ENCODE measurements around the gene ATG101. TPM values are rescaled to one million over a fixed set of nuclear protein-coding genes. Genes with fewer than 3 reads are reported as not detected.

The ATG101 gene
- total and polyA plus RNA-seq, 9 of the 15 experiments (the other 6 are each of a cell fraction or from before 2014, with no cell fraction given) = 2.9 to 52.4 (median 29.7) TPM

GRCh38 chr12:52032804-52033445 lies 36.9 kb upstream of the ATG101 start (continued):
- TF ChIP-seq MBD2 (IDR thresholded peaks at IDR 0.05; ENCODE audit: borderline replicate concordance, low read depth) (peak; percentile 50; the same call in 1 of the 2 replicates), YBX1 (IDR thresholded peaks at IDR 0.05) (no peak), PHF20 (IDR thresholded peaks at IDR 0.05; ENCODE audit: partially characterized antibody) (peak; percentile 61), HCFC1 (IDR thresholded peaks at IDR 0.05; ENCODE audit: low read depth, low read length) (no peak), TARDBP (IDR thresholded peaks at IDR 0.05) (no peak), ZBTB17 (CRISPR knock-in tag; IDR thresholded peaks at IDR 0.05) (no peak), NKRF (IDR thresholded peaks at IDR 0.05; ENCODE audit: borderline replicate concordance) (no peak), E2F8 (IDR thresholded peaks at IDR 0.05; ENCODE audit: low read depth, partially characterized antibody) (no peak), ILK (tag; IDR thresholded peaks at IDR 0.05; ENCODE audit: borderline replicate concordance, low read depth) (no peak), SMAD1 (IDR thresholded peaks at IDR 0.05; ENCODE audit: low read depth, low read length, partially characterized antibody) (no peak), EP300 (IDR thresholded peaks at IDR 0.05; ENCODE audit: low read length) (peak; percentile 19; the same call in 1 of the 2 replicates), POLR2H (tag; IDR thresholded peaks at IDR 0.05; ENCODE audit: low read depth) (no peak), ZNF239 (CRISPR knock-in tag; IDR thresholded peaks at IDR 0.05) (no peak), ETV1 (tag; conservative IDR thresholded peaks at IDR 0.05; ENCODE audit: low read depth) (peak; percentile 86), TAF1 (IDR thresholded peaks at IDR 0.05; ENCODE audit: control insufficient read depth, extremely low read depth, insufficient read depth, low read length, severe bottlenecking) (peak; percentile 56), CAMTA2 (CRISPR knock-in tag; conservative IDR thresholded peaks at IDR 0.05) (no peak), GATAD2A (IDR thresholded peaks at IDR 0.05) (no peak), CC2D1A (IDR thresholded peaks at IDR 0.05) (no peak), MAFG (tag; conservative IDR thresholded peaks at IDR 0.05) (no peak), KLF1 (tag; IDR thresholded peaks at IDR 0.05) (0 out of 2 replicates have a peak, but pooled peaks have one; percentile 16)
- TF ChIP-seq, protein P1, sequence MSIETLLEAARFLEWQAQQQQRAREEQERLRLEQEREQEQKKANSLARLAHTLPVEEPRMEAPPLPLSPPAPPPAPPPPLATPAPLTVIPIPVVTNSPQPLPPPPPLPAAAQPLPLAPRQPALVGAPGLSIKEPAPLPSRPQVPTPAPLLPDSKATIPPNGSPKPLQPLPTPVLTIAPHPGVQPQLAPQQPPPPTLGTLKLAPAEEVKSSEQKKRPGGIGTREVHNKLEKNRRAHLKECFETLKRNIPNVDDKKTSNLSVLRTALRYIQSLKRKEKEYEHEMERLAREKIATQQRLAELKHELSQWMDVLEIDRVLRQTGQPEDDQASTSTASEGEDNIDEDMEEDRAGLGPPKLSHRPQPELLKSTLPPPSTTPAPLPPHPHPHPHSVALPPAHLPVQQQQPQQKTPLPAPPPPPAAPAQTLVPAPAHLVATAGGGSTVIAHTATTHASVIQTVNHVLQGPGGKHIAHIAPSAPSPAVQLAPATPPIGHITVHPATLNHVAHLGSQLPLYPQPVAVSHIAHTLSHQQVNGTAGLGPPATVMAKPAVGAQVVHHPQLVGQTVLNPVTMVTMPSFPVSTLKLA (conservative IDR thresholded peaks at IDR 0.05) = peak in 1 of 2 experiments; percentile 24; a peak in 1 of 4 replicates
- TF ChIP-seq, protein P2, sequence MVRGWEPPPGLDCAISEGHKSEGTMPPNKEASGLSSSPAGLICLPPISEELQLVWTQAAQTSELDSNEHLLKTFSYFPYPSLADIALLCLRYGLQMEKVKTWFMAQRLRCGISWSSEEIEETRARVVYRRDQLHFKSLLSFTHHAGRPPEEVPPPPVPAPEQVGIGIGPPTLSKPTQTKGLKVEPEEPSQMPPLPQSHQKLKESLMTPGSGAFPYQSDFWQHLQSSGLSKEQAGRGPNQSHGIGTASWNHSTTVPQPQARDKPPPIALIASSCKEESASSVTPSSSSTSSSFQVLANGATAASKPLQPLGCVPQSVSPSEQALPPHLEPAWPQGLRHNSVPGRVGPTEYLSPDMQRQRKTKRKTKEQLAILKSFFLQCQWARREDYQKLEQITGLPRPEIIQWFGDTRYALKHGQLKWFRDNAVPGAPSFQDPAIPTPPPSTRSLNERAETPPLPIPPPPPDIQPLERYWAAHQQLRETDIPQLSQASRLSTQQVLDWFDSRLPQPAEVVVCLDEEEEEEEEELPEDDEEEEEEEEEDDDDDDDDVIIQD (CRISPR knock-in tag; IDR thresholded peaks at IDR 0.05) = no peak

All from K562 (cell line).